Loucy (cell line): ENCODE results near the gene MIEN1.

Source experiments
- H2AFZ ChIP-seq: fragments of 200-600 bp; sonication (generic); 2 replicates; pipeline ENCODE4 v1.6.0; 2016; ENCODE audit warnings: antibody characterized with exemption, mild to moderate bottlenecking, low read length, moderate library complexity
- H3F3A ChIP-seq: fragments of 200-600 bp; 2 replicates; pipeline ENCODE4 v1.6.0; 2016; ENCODE audit warnings: antibody characterized with exemption, low read depth, mild to moderate bottlenecking
- H3K27me3 ChIP-seq: fragments of 200-600 bp; sonication (generic); 2 replicates; pipeline ENCODE4 v1.6.1; 2014; ENCODE audit warnings: low read length, mild to moderate bottlenecking; ENCODE audit not compliant: insufficient read depth, poor library complexity, severe bottlenecking
- H3K36me3 ChIP-seq: fragments of 200-600 bp; sonication (generic); 2 replicates; pipeline ENCODE4 v1.6.1; 2016; ENCODE audit warnings: low read length; ENCODE audit not compliant: insufficient read depth
- H3K4me1 ChIP-seq: fragments of 200-600 bp; sonication (generic); 2 replicates; pipeline ENCODE4 v1.5.1; 2014; ENCODE audit warnings: low read length, mild to moderate bottlenecking; ENCODE audit not compliant: insufficient read depth, poor library complexity, severe bottlenecking
- H3K4me2 ChIP-seq: fragments of 200-600 bp; sonication (generic); 2 replicates; pipeline ENCODE4 v1.6.0; 2014; ENCODE audit warnings: antibody characterized with exemption, low read length, low read depth, mild to moderate bottlenecking; ENCODE audit not compliant: poor library complexity, severe bottlenecking
- H3K4me3 ChIP-seq: fragments of 200-600 bp; sonication (generic); 2 replicates; pipeline ENCODE4 v1.5.1; 2014; ENCODE audit warnings: low read length, mild to moderate bottlenecking, mixed read lengths; ENCODE audit not compliant: poor library complexity, severe bottlenecking
- H3K79me2 ChIP-seq: fragments of 200-600 bp; sonication (generic); 2 replicates; pipeline ENCODE4 v1.6.1; 2014; ENCODE audit warnings: low read length; ENCODE audit not compliant: insufficient read depth
- H3K9ac ChIP-seq: fragments of 200-600 bp; sonication (generic); 2 replicates; pipeline ENCODE4 v1.6.0; 2014; ENCODE audit warnings: mild to moderate bottlenecking, low read depth, low read length, moderate library complexity; ENCODE audit not compliant: poor library complexity, severe bottlenecking
- H3K9me2 ChIP-seq: fragments of 200-600 bp; sonication (generic); replicated peaks from 2 replicates; pipeline ENCODE4 v1.6.1; 2016; ENCODE audit warnings: low read depth, low read length, mixed read lengths
- H3K9me3 ChIP-seq: fragments of 200-600 bp; sonication (generic); 2 replicates; pipeline ENCODE4 v1.6.1; 2014; ENCODE audit warnings: mild to moderate bottlenecking, antibody characterized with exemption, low read length, low read depth; ENCODE audit not compliant: insufficient read depth
- H4K20me1 ChIP-seq: fragments of 200-600 bp; sonication (generic); 2 replicates; pipeline ENCODE4 v1.6.0; 2014; ENCODE audit warnings: antibody characterized with exemption, low read length, mild to moderate bottlenecking; ENCODE audit not compliant: insufficient read depth, poor library complexity, severe bottlenecking
- EZH2phosphoT487 ChIP-seq: fragments of 200-600 bp; IDR thresholded peaks from 2 replicates; pipeline ENCODE4 v1.6.1; 2018; ENCODE audit warnings: antibody characterized with exemption, mild to moderate bottlenecking, moderate library complexity, borderline replicate concordance
- TF ChIP-seq, protein P1 (sequence below): fragments of 200-600 bp; sonication (generic); conservative IDR thresholded peaks from 2 replicates; pipeline ENCODE4 v1.5.1; 2014; ENCODE audit warnings: mild to moderate bottlenecking, antibody characterized with exemption, low read length

Gene MIEN1

DNA sequence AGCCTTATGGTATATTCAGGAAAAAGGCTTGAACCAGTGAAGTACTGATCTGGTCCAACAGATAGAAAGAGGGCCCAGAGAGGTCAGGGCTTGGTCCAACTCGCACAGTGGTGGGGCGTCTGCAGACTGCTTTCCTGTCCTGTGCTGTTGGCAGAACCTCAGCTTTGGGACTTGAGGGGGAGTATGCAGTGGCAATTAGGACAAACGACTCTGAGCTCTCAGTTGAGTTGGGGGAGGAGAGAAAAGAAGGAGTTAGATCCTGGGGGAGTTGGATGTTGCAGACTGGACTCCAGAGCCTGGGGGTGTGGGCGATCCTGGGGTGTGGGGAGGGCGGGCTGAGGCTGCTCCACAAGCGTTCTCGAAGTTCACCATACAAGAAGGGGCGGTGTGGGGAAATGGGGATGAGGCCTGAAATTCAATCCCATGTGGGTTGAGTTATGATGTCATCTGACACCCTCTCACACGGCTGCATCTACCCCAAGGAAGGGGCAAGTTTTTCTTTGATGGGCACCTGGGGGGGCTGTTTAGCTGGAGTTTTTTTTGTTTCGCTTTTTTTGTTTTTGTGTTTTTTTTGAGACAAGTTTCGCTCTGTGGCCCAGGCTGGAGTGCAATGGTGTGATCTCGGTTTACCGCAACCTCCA, 22.0 kb upstream of the MIEN1 start:
- Histone ChIP-seq H2AFZ (no peak overlapping the region), H3K4me3 (no peak overlapping the region), H3K9me2 (no peaks in the 10 kb centered on the region), H3K9me3 (no peaks in the 10 kb centered on the region), H3K9ac (peak overlapping the region; percentile 84), H3K79me2 (no peaks in the 10 kb centered on the region), H3K36me3 (no peaks in the 10 kb centered on the region), H3K4me2 (no peak overlapping the region), H3F3A (no peaks in the 10 kb centered on the region), H3K27me3 (no peaks in the 10 kb centered on the region), H3K4me1 (peaks cover 30% of the 10 kb centered on the region), H4K20me1 (no peaks in the 10 kb centered on the region)
- TF ChIP-seq, protein P1, sequence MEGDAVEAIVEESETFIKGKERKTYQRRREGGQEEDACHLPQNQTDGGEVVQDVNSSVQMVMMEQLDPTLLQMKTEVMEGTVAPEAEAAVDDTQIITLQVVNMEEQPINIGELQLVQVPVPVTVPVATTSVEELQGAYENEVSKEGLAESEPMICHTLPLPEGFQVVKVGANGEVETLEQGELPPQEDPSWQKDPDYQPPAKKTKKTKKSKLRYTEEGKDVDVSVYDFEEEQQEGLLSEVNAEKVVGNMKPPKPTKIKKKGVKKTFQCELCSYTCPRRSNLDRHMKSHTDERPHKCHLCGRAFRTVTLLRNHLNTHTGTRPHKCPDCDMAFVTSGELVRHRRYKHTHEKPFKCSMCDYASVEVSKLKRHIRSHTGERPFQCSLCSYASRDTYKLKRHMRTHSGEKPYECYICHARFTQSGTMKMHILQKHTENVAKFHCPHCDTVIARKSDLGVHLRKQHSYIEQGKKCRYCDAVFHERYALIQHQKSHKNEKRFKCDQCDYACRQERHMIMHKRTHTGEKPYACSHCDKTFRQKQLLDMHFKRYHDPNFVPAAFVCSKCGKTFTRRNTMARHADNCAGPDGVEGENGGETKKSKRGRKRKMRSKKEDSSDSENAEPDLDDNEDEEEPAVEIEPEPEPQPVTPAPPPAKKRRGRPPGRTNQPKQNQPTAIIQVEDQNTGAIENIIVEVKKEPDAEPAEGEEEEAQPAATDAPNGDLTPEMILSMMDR: no peak
- TF ChIP-seq EZH2phosphoT487: no peak

GRCh38 chr17:39751637-39752036, 21.3 kb upstream of the MIEN1 start:
- Histone ChIP-seq H3K9me2 (no peaks in the 10 kb centered on the region), H3K79me2 (no peaks in the 10 kb centered on the region), H3K9ac (no peak overlapping the region), H3K9me3 (no peaks in the 10 kb centered on the region), H3K4me1 (peaks cover 30% of the 10 kb centered on the region), H3F3A (no peaks in the 10 kb centered on the region), H3K36me3 (no peaks in the 10 kb centered on the region), H2AFZ (no peak overlapping the region), H3K27me3 (no peaks in the 10 kb centered on the region), H3K4me3 (no peak overlapping the region), H4K20me1 (no peaks in the 10 kb centered on the region), H3K4me2 (no peak overlapping the region)
- no peak for TF ChIP-seq EZH2phosphoT487
- TF ChIP-seq, protein P1: no peak

GRCh38 chr17:39751016-39751543, 20.7 kb upstream of the MIEN1 start:
- Histone ChIP-seq H3F3A (no peaks in the 10 kb centered on the region), H2AFZ (no peak overlapping the region), H3K36me3 (no peaks in the 10 kb centered on the region), H3K4me2 (no peak overlapping the region), H3K9me3 (no peaks in the 10 kb centered on the region), H3K79me2 (no peaks in the 10 kb centered on the region), H3K4me3 (no peak overlapping the region), H4K20me1 (no peaks in the 10 kb centered on the region), H3K9me2 (no peaks in the 10 kb centered on the region), H3K27me3 (no peaks in the 10 kb centered on the region), H3K9ac (no peak overlapping the region), H3K4me1 (peaks cover 24% of the 10 kb centered on the region)
- no peak for TF ChIP-seq EZH2phosphoT487
- TF ChIP-seq, protein P1: no peak
